IPS DF 19.7 (cell line): ENCODE results near the gene DHH.

Experiments
- DNase-seq: peaks from one replicate; pipeline ENCODE4 v3.0.0-alpha.2; 2013; ENCODE audit warnings: low read depth, low spot score

The DHH gene

DNA sequence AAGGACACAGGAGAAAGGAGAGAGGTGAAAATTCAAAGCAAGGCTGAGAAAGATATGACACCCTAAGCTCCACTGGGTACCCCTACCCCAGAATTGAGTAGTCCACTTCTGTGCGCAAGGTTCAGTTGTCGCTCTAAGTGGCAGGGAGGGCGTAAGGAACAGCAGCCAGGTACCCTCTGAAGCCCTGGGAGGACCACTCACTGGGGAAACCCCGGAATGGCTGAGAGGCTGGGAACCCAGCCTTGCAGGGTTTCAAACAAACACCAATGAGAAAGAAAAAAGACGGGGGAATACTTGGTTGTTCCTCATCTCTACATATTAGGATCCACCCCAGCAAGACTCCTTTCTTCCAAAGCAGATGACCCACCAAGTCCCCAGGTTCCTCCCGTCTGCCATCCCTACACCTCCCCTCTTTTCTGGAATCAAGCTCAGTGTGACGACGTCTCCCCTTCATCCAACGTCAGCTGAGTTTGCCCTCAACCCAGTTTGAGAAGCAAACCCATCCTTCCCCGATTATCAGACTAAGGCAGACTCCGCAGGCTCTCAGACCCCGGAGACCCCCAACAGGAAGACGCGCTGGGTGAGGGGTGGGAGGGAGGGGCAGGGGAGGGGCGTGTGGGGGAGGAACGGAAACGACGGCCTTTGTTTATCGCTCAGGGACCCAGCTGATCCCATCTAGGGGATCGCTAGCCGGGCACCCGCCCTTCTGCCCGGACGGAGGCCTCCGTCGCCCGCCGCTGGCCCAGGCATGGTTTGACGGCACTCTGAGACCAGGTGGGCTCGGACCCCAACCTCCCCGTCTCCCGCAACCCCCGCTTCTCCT is 15.3 kb upstream of the DHH start:
- DNase-seq = no peak

DNA sequence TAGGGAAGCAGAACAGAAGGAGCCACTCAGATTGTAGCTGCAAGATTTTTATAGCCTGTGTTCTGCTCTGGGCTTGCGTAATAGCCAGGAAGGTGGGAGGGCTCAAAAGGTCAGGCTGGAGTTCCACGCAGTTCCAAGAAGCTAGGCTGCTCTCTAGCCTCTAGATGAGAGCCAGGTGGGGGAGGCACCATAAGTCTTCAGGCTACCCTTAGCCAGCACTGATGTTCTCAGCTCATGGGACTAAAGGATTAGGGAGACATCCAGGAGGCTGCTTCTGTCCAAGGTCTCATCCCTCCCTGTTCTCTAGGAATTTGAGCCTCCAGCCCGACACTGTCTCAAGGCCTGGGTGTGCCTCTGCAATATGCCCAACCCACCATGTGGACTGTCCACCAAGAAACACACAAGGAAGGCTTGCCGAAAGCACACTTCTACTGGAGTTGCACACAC is 14.4 kb upstream of the DHH start:
- no peak for DNase-seq

DNA sequence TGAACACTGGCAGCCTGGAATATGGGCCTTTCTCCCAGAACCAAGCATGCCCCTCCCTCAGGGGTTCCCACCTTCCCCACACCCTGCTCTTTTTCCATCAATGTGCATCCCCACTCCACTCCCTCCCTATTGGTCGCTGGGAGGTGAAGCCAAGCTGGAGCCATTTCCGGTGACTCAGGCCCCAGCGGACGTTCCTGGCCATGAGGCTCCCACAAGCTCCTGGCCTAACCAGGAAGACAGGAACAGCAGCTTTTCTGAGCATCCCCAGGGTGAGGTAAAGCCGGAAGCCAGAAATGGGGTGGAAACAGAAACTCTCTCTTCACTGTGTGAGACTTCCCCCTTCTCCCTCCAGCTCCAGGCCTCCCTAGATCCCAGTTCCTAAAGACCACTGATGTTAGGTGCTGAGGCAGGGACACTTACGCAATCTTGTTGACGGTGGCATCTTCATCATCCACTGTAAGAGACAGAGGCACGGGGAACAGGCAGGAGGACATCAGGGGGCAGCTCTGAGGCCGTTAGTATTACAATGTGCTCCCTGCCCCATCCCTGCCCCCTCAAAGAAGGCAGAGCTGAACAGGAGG is 11.0 kb upstream of the DHH start:
- no peak for DNase-seq

DNA sequence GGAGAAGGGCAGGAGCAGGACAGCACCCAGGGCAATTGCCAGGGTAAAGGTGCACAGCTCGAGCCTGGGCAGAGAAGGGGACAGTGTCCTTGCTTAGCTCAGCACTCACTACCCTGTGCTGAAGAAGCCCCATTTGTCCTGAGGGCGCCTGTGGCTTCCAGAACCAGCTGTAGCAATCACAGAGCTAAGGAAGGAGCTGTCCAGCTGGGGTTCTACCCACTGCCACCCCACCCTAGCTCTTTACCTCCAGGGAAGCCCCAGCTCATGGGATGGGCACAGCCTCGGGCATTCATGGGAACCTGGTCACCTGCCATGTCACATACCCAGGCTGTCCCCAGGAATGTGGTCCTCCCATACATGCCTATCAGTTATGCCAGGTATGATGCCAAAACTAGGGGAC is 10.2 kb upstream of the DHH start:
- no peak for DNase-seq

DNA sequence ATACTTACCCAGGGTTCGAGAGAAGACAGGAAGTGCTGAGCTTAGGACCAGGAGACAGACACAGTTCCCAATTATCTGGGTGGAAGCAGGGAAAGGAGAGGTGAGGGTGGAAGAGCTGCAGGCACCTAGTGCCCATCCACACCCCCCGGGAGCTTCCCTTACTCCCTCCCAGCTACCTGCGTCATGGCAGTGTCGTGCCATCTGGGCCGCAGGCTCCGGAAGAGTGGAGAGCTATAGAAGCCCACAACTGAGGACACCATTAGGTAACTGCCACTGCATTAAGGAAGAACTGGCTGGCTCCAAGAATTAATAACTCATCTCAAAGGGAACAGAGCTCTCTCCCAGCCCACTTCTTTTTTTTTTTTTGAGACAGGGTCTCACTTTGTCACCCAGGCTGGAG is 5.8 kb upstream of the DHH start:
- DNase-seq = no peak

DNA sequence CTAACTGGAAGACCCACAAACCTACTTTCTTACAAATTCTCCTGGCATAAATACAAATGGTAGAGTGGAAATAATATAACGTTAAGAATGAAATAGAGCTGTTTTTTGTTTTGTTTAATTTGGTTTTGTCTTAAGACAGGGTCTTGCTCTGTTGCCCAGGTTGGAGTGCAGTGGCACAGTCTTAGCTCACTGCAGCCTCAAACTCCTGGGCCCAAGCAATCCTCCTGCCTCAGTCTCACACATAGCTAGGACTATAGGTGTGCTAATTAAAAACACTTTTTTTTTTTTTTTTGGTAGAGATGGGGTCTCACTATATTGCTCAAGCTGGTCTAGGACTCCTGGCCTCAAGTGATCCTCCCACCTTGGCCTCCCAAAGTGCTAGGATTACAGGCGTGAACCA is 4.1 kb upstream of the DHH start:
- DNase-seq = no peak

DNA sequence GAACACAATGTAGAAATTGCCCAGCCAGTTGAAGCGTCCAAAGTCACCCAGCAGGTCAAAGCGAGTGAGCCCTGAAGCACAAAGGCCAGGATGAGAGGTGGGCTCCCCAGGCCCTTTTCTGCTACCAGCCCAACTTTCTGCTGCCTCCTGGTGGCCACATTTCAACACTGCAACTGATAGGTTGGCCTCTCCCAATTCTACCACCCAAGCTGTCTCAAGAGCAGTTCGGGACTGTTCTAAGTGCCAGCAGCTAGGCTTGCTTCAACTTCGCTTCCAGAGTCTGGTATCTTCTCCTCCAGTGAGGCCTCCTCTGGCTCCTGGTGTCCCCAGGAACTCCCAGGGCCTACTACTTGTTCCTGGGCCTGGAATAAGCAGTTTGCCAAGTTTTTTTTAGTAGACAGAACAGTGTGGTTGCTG is 3.4 kb upstream of the DHH start:
- no peak for DNase-seq

DNA sequence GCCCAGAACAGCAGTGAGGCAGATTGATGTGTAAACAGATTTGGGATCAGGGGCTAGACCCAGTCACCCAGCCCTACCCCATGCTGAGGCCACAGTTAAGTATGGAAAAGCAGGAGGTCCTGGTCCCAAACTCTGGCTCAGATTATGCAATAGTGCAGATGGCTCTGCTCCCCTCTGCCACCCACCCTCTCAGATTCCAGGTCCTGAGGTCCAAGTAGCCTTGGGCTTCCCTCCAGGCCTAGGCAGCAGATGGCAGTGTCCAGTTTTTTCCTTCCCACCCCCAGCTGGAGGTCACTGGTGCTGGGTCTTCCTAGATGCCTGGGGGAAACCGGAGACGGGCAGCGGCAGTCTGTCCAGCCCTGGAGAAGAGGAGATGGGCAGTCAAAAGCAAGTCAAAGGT is 2.8 kb upstream of the DHH start:
- no peak for DNase-seq

DNA sequence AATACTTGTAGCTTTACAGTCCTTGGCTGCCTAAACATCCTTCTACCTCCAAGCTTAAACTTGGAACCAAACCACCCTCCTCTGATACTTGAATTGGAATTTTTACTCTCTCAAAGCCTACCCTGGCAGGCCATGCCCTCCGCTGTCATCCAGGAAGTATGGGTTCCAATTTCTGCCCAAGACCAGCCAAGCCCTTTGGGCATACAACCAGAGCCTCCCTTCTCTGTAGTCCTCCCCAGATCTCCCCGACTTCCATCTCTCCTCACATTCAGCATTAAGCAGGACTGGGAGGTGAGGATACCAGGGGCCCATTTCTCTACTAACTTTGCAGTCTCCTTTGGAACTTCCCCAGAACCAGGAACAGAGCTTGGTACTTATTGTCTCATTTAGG is 369 bp upstream of the DHH start:
- no peak for DNase-seq

DNA sequence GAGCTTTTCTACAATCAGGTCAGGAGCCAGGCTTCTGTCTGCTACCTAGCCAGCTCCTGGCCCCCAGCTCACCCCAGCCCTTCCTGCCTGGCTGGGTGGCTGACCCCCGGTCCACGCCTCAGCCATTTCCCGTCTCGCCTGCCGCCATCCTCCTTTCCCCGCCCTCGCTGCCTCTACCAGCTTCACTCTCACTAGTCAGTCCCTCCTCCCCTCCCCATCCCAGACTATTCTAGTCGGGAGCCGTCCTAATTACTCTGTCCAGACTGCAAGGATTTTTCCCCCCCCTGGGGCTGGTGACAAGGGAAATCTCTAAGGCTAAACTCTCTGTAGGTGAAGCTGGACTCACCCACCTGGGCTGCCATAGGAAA is 825 bp downstream of the DHH start:
- DNase-seq = no peak

DNA sequence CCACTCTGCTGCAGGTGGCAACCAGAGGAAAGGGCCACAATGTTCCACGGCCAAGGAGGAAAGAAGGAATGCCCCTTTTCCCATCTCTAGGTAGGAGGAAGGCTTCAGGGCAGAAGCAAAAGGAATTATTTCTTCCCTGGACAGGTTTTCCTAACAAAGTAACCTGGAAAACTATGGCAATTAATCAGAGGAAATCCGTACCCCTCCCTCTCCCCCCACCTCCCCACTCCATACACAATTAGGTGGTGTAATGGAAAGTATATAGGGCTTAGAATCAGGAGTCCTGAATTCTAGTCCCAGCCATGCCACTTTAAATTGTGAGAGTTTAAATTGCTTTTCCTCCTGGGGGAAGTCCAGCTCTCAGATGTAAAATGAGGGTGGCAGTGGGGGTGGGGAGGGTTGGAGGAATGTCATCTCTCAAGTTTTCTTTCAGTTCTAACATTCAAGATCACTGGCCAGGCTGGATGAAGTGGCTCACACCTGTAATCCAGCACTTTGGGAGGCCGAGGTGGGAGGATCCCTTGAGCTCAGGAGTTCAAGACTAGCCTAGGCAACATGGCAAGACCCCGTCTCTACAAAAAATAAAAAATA is 1.7 kb downstream of the DHH start:
- no peak for DNase-seq

DNA sequence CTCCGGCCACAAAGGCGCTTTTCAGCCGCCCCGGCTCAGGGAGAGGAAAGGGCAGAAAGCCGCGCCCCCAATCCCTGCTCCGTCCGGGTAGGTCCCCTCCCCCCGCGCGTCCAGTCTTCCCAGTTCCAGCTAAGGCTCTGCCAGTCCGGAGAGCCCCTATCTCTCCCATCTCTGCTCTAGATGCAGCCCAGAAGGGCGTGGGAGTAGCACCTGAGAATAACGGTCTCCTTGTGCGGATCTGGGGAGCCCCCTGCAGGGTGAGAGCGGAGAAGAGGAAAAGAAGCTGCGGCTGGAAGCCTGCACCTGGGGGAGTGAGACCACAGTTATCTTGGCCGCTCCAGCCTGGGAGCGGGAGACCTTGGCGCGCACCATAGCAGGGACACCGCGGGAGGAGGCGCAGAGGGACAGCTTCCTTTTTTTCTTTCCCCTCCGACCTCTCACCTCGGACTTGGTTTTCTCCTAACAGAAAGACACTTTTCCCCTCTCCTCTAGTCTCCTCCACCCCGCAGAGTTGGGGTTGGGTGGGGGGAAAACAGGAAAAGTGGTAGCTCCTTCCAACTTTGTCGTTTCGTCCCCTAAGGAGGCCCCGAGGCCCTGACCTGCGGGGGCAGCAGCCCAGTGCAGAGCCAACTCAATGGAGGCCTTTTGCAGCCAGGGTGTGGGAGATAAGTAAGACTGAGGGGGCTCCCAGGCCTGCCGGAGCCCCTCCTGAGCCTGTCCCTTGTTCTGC is 2.4 kb downstream of the DHH start:
- peak; percentile 64 for DNase-seq

DNA sequence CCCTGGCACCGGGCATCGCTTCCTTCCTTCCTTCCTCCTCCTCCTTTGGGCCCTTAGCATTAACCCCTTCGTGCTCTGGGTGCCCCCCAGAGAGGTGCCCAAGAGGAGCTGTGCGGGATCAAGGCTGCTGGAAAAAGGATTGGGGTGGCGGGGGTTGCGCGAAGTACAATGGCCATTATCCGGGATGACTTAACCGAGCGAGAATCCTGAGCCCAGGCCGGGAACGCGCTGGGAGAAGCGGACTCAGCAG is 2.8 kb downstream of the DHH start:
- DNase-seq = no peak

DNA sequence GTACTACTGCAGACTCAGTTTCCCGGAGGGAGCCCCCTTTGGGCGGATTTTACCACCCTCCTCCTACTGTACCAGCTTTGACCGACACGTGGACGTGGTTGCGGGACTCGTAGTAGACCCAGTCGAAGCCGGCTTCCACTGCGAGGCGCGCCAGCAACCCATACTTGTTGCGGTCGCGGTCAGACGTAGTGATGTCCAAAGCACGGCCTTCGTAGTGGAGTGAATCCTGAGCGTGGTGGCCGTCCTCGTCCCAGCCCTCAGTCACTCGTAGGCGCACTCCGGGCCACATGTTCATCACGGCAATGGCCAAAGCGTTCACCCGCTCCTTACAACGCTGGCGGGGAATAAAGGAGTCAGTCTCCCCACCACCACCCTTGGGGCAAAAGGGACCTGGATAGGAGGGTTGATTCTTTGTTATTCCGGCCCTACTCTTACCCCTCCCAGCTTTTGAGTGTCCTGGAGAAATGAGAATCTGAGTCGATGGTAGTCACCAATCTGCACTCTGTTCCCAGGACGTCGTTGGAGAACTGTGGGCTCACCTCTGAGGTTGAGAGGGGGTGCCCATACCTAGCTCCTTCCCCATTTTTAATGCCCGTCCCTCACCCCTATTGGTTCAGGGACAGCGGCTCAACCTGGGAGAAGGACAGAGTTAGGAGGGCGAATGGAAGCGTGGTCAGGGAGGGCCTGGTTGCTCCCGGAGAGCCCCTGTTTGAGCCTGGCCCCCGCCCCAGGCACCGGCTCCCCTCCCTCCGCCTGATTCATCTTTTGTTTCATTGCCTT is 3.4 kb downstream of the DHH start:
- DNase-seq = no peak

DNA sequence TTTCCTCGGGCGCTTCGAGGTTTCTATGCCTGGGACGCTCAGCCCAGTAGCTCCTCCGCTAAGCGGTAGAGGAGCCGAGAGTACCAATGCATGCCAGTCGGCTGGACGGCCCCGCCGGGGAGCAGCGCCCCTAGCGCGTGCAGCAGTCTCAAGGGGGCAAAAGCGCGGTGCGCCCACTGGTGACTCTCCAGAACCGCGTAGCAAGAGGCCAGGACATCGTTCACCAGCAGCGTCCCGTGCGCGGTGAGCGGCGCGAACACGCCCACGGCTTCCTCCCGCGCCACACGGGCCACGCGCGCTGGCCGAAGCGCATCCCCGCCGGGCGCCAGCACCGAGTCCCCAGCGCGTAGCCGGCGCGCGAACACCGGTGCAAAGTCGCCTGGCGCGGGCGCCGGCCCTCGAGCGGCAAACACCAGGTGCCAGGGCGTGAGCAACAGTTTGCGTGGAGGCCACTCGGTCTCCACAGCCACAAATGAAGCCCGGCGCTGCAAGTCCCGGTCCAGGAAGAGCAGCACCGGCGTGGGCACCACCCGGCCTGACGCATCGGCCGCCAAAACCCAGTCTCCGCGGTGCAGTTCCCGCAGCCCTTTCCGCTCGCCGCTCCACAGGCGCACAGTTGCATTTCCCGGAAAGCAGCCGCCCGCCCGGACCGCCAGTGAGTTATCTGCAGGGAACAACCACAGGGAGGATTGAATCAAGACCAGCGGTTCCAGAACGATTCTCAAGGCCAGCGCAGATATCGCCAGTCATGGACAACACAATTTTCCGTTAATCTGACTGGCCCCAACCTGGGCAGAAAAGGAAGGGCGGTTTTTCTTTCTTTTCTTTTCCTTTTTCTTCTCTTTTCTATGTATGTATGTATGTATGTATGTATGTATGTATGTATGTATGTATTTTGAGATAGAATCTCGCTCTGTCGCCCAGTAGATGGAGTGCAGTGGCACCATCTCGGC is 4.5 kb downstream of the DHH start:
- DNase-seq = no peak

DNA sequence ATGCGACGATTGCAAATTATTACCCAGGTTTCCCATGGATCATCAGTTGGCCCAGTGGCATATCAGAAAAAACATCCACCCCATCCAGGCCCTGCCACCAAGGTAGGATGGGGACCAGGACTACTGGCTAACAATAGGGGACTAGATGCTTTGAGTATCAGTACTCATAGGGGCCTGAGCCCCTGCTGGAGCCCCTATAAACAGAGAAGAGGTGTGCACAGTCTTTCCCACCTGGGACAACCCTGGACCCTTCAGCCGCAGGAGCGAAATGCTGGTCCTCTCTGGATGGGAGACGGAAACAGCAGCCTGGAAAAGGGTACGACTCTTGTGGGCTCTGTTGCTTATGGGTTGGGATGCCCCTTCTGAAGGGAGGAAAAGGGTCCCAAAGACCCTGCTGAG is 5.7 kb downstream of the DHH start:
- no peak for DNase-seq

DNA sequence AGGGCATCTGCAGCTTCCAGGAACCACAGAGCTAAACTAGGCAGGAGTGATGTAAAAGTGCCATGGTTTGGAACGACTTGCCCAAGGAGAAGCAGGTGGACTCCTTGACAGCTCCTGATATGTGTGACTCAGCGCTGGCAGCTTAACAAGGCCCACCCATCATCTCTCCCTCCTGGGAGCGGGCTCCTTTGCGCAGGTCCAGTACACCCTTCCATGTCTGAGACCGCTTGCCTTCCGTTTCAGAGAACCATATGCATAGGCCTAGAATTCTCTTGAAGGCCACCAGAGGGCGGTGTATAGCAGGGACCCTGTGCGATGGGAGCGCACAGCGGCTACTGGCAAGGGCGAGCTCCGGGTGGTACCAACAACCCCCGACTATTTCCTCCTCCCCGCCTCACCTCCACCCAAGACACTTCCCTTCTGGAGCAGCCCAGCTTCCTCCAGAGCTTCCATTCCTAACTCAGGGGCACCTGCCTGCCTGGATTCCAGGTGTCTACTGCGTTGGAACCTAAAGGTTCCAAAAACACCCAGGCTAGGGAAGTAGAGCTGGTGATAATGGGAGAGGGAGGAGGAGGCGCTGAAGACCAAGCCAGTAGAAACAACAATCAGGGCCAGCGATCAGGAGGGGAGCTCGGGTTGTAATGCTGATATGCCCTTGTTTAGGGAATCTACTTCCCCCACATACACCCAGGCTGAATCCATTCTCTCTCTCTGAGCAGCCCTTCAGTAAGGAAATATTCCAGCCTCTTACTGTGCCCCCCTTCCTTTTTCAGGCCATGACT is 6.3 kb downstream of the DHH start:
- DNase-seq = peak; percentile 40

DNA sequence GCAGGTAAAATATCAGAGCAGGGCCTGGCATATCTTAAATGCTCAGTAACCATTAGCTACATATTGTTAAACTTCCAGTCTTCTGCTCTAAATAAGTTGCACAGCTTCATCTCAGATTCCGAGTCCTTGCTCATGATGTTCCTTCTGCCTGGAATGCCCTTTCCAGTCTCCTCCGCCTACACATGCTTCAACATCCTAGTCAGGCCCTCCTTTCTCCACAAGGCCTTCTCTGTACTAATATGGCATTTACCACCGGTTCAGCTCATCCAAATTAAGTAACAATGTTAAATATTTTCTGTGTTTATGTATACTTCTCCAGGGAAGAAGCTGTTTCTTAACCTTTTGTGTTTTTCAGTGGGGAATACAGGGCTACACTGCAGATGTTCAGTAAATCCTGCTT is 8.5 kb downstream of the DHH start:
- no peak for DNase-seq

DNA sequence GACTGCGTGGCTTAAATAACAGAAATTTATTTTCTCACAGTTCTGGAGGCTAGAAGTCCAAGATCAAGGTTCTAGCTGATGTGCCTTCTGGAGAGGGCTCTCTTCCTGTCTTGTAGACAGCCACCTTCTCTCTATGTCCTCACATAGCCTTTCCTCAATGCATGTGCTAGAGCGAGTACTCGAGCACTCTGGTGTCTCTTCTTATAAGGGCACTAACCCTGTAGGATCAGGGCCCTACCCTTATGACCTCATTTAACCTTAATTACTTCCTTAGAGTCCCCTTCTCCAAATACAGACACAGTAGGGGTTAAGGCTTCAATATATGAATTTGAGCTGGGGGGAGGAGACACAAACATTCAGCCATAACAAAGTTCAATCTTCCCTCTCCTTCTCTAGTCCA is 10.2 kb downstream of the DHH start:
- DNase-seq = no peak

DNA sequence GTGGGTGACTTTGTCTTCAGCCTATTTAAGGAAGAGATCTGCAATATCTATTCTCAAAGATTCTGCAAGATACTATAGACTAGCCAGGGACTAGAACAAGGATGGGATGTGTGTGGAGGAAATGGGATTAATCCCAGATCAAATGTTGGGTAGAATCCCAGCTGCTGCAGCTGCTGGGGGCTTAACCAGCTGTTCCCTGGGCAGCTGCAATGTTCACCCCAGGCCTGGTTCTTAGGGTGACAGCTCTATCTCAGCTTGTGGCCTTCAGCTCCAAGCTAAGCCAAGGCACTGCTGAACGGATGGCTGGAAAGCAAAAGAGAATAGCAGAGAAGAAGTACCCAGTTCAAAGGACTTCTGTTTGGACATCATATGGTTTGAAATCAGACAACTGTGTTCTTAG is 14.8 kb downstream of the DHH start:
- no peak for DNase-seq
